ENCODE measurements around the gene TMEM31. TPM values are rescaled to one million over a fixed set of nuclear protein-coding genes. Genes with fewer than 3 reads are reported as not detected.

TMEM31 gene
- total RNA-seq, 1 experiment from 2014 or later = not detected

- no peak overlapping the region for H3K27ac Mint-ChIP-seq (ENCODE audit: unreplicated experiment)
- intact Hi-C loops (cut with micrococcal nuclease; ENCODE audit: unreplicated experiment) = no loop called here
- TF ChIP-seq CTCF (IDR thresholded peaks at IDR 0.05; ENCODE audit: unreplicated experiment) = no peak
- CTCF ChIA-PET = no interaction called here
- BruUV-seq (replicated peaks) = no TSS peak
- DNase-seq = no peak
- peaks cover 17% of the 10 kb centered on the region for H3K4me1 Mint-ChIP-seq (ENCODE audit: low read depth, unreplicated experiment)
- H3K9me3 Mint-ChIP-seq (ENCODE audit: low read depth, unreplicated experiment) = no peaks in the 10 kb centered on the region
- H3K27me3 Mint-ChIP-seq (ENCODE audit: unreplicated experiment) = no peaks in the 10 kb centered on the region
- peaks cover 50% of the 10 kb centered on the region for H3K36me3 Mint-ChIP-seq (ENCODE audit: insufficient read depth, unreplicated experiment)
- H3K4me3 Mint-ChIP-seq (ENCODE audit: low read depth, unreplicated experiment) = no peak overlapping the region
These were observed 35.9 kb upstream of the TMEM31 start for GRCh38 chrX:103674531-103675454.

GRCh38 chrX:103678199-103678993, 32.3 kb upstream of the TMEM31 start:
- no peaks in the 10 kb centered on the region for H3K27me3 Mint-ChIP-seq (ENCODE audit: unreplicated experiment)
- peak overlapping the region; percentile 57 for H3K27ac Mint-ChIP-seq (ENCODE audit: unreplicated experiment)
- no TSS peak for BruUV-seq (replicated peaks)
- peaks cover 17% of the 10 kb centered on the region for H3K4me1 Mint-ChIP-seq (ENCODE audit: low read depth, unreplicated experiment)
- H3K9me3 Mint-ChIP-seq (ENCODE audit: low read depth, unreplicated experiment) = no peaks in the 10 kb centered on the region
- intact Hi-C loops (cut with micrococcal nuclease; ENCODE audit: unreplicated experiment) = no loop called here
- no peak for TF ChIP-seq CTCF (IDR thresholded peaks at IDR 0.05; ENCODE audit: unreplicated experiment)
- no peak overlapping the region for H3K4me3 Mint-ChIP-seq (ENCODE audit: low read depth, unreplicated experiment)
- CTCF ChIA-PET = no interaction called here
- DNase-seq = no peak
- H3K36me3 Mint-ChIP-seq (ENCODE audit: insufficient read depth, unreplicated experiment) = peaks cover 80% of the 10 kb centered on the region

GRCh38 chrX:103681443-103681842, 29.3 kb upstream of the TMEM31 start:
- H3K9me3 Mint-ChIP-seq (ENCODE audit: low read depth, unreplicated experiment) = no peaks in the 10 kb centered on the region
- H3K4me1 Mint-ChIP-seq (ENCODE audit: low read depth, unreplicated experiment) = peaks cover 24% of the 10 kb centered on the region
- H3K27ac Mint-ChIP-seq (ENCODE audit: unreplicated experiment) = no peak overlapping the region
- H3K36me3 Mint-ChIP-seq (ENCODE audit: insufficient read depth, unreplicated experiment) = peaks cover 80% of the 10 kb centered on the region
- H3K27me3 Mint-ChIP-seq (ENCODE audit: unreplicated experiment) = no peaks in the 10 kb centered on the region
- BruUV-seq (replicated peaks) = no TSS peak
- intact Hi-C loops (cut with micrococcal nuclease; ENCODE audit: unreplicated experiment) = no loop called here
- no peak overlapping the region for H3K4me3 Mint-ChIP-seq (ENCODE audit: low read depth, unreplicated experiment)
- no peak for DNase-seq
- CTCF ChIA-PET = no interaction called here
- no peak for TF ChIP-seq CTCF (IDR thresholded peaks at IDR 0.05; ENCODE audit: unreplicated experiment)

- DNase-seq = no peak
- Mint-ChIP-seq H3K27ac (ENCODE audit: unreplicated experiment) (no peak overlapping the region), H3K4me3 (ENCODE audit: low read depth, unreplicated experiment) (no peak overlapping the region), H3K36me3 (ENCODE audit: insufficient read depth, unreplicated experiment) (peaks cover 40% of the 10 kb centered on the region), H3K9me3 (ENCODE audit: low read depth, unreplicated experiment) (no peaks in the 10 kb centered on the region), H3K27me3 (ENCODE audit: unreplicated experiment) (no peaks in the 10 kb centered on the region), H3K4me1 (ENCODE audit: low read depth, unreplicated experiment) (peaks cover 7% of the 10 kb centered on the region)
- CTCF ChIA-PET = interaction anchor here (0.7 to 1.3 kb wide), 2 partner anchors 45 to 55 kb away, joined by 3 to 4 read pairs; no protein-coding TSS in a partner anchor
- intact Hi-C loops (cut with micrococcal nuclease; ENCODE audit: unreplicated experiment) = loop anchor here (2.0 to 5.0 kb wide), 3 partner anchors 29 to 153 kb away; partner anchors contain the start of gene TCEAL1
- TF ChIP-seq CTCF (IDR thresholded peaks at IDR 0.05; ENCODE audit: unreplicated experiment) = no peak
- no TSS peak for BruUV-seq (replicated peaks)
These were observed 25.3 kb upstream of the TMEM31 start for GRCh38 chrX:103685396-103685795.
